Erythroblast (primary cell): Measurements from ENCODE around the gene MTPN.

Experiments used
- GATA1 ChIP-seq: IDR thresholded peaks from 2 replicates; pipeline ENCODE4 v1.6.1; 2011; ENCODE audit warnings: low read depth, mild to moderate bottlenecking, control low read depth, low read length, moderate library complexity
- POLR2A ChIP-seq: IDR thresholded peaks from 2 replicates; pipeline ENCODE4 v1.6.1; 2011; ENCODE audit warnings: mild to moderate bottlenecking, low read length

GRCh38 chr7:136020556-136020955 is 43.4 kb upstream of the MTPN start:
- no peak for TF ChIP-seq POLR2A
- no peak for TF ChIP-seq GATA1
